Measurements from ENCODE around the gene USP34.

DNA sequence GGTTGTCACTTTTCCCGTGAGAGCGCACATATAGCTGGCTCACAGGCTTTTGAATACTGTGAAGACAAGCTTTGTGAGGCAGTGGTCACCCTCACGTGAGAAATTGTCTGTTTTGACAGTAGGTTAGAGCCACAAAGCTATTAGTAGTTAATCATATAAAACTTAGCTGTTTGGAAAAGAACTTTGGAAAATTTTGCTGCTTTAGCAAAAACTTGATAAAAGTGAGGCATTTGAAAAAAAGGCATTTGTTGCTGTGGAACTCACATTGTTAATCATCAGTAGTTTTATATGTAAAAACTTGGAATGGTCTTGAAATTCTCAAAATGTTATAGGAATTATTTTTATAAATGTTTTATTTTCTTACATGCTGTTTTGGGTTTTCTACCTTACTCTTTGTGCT is 286.6 kb downstream of the USP34 start:
- no peak for TF ChIP-seq POLR2A (IDR thresholded peaks at IDR 0.05; ENCODE audit: low read length)
- TF ChIP-seq GATA1 (IDR thresholded peaks at IDR 0.05; ENCODE audit: low read depth, low read length) = no peak

Data from erythroblast (primary cell).